KOPT-K1 (cell line): ENCODE results near the gene SLC6A7.
"Not testable (repeated sequence)": the region's sequence is repeated elsewhere in the genome, so short reads cannot be mapped to it uniquely, and the experiment has no call there.

Experiments used
- H3K27ac ChIP-seq: fragments of 200-600 bp; sonication (generic); 2 replicates; pipeline ENCODE4 v1.5.1; 2016; ENCODE audit warnings: antibody characterized with exemption, mild to moderate bottlenecking, low read depth, low read length; ENCODE audit not compliant: poor library complexity, severe bottlenecking
- H3K36me3 ChIP-seq: fragments of 200-600 bp; sonication (generic); 2 replicates; pipeline ENCODE4 v1.5.1; 2017; ENCODE audit warnings: antibody characterized with exemption, mild to moderate bottlenecking, low read length, moderate library complexity; ENCODE audit not compliant: insufficient read depth
- H3K9me3 ChIP-seq: fragments of 200-600 bp; sonication (generic); 2 replicates; pipeline ENCODE4 v1.5.1; 2017; ENCODE audit warnings: antibody characterized with exemption, low read length, mild to moderate bottlenecking; ENCODE audit not compliant: insufficient read depth, poor library complexity, severe bottlenecking

The SLC6A7 gene

DNA sequence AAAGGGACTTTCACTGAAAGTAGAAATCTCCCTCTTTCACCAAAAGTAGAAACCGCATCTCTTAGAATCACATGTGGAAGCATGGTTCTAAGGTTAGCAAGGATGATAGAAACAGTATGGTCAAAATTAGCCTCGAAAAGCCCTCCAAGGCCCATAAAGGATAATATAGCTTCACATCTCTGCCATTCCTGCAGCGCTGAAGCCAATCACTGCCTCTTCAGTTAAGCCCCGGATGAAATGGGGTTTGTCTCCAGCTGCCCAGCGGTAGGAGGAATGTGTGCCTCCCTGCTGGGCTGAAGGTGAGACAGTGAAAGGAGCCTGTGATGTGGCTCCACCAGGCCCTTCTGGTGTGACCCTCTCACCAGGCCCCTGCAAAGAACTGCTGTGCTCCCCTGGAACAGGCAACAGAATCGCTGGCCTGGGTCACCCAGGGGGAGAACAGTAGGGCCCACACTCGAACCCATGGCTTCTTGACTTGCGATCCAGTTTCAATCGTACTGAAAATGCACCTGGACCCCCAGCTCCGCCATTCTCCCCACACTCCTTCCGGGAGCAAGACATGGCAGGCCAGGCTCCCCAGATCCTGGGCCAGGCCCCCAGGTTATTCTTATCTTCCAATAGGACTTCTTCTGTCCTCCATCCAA lies 52.5 kb downstream of the SLC6A7 start:
- Histone ChIP-seq H3K36me3 (no peaks in the 10 kb centered on the region), H3K9me3 (no peaks in the 10 kb centered on the region), H3K27ac (no peak overlapping the region)

- H3K36me3 ChIP-seq: no peaks in the 10 kb centered on the region
- H3K27ac ChIP-seq: no peak overlapping the region
- no peaks in the 10 kb centered on the region for H3K9me3 ChIP-seq
Measured at GRCh38 chr5:150243590-150243989, 53.7 kb downstream of the SLC6A7 start.

DNA sequence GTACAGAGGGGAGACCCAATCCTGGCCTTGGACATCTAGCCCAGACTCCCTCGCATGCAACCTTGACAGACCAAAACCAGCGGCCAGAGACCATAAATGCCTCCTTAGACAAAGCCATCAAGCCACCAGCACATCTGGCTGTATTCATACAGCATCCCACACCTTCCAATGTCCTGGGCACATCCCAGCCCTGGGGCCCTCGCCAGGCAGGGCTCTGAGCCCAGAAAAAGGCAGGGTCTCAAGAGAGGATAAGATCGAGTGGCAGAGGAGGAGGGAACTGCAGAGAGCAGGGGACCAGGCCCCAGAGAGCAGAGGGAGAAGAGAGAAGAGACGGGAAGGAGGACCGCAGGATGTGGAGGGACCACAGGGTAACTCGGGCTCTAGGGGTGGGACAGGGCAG lies 54.3 kb downstream of the SLC6A7 start:
- Histone ChIP-seq H3K27ac (no peak overlapping the region), H3K36me3 (no peaks in the 10 kb centered on the region), H3K9me3 (no peaks in the 10 kb centered on the region)

DNA sequence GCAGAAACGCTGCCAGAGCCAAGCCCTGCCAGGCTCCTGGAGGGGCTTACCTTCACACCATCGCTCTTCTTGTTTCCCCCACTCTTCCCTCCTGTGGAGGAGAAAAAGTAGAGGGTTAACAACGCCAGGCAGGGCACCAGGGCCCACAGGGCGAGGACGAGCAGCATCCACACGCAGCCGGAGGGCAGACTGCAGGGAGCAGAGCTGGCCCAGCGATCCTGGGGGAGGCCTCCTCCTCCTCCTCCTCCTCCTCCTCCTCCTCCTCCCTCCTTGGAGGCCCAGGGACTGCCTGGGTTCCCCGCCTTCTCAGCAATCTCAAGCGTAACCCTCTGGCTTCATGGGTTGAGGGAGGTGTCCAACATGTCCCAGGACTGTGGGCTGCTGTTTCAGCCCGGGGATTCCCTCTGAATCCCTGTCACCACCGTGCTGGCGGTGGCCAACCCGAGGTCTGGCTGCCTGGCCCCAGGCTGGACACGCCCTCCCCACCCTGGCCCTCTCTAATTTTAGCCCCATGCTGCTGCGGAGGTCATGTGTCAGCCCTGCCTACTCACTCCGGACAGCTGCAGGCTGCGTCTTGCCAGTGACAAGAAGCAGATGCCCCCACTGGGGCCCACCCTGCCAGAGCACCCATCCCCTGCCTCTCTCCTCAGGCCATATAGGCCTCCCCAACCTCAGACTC lies 55.4 kb downstream of the SLC6A7 start:
- Histone ChIP-seq H3K9me3 (no peaks in the 10 kb centered on the region), H3K27ac (no peak overlapping the region), H3K36me3 (no peaks in the 10 kb centered on the region)

DNA sequence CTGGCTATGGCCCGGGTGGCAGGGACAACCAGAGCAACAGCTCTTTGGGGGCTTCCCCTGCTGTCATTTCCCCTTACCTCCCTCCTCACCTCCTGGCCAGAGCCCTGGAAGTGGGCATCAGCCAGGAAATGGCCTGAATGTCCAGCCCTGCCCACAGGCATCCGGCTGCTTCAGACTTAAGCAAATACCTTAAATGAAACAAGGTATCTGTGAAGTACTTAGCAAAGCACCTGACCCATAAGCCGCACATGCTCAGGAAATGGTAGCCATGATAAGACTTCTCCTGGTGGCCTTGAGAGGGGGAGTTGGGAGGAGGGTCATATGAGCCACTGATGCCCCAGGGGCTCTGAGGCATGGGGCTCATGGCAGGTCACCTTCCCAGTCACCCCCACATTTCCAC lies 55.9 kb downstream of the SLC6A7 start:
- no peaks in the 10 kb centered on the region for H3K9me3 ChIP-seq
- no peaks in the 10 kb centered on the region for H3K36me3 ChIP-seq
- no peak overlapping the region for H3K27ac ChIP-seq

DNA sequence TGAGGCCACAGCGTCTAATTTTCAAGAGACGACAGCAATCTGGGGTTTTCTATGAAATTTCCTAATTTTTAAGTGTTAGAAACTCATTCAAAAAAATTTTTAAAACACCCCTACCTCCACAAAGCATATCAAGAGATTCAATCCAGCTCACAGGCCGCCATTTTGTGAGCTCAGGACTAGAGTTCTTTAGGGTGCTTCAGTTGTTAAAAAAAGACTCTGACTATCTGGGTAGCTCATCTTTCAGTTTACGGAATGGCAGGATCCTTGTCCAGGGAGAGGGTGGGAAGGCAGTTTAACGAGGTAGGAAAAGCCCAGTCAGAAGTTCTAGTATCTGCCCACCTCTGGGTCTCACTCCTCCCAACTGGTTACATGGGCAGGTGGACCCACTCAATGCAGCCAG lies 56.6 kb downstream of the SLC6A7 start:
- no peaks in the 10 kb centered on the region for H3K9me3 ChIP-seq
- H3K27ac ChIP-seq: no peak overlapping the region
- no peaks in the 10 kb centered on the region for H3K36me3 ChIP-seq

GRCh38 chr5:150246835-150247234 lies 57.0 kb downstream of the SLC6A7 start:
- H3K27ac ChIP-seq: no peak overlapping the region
- H3K36me3 ChIP-seq: no peaks in the 10 kb centered on the region
- H3K9me3 ChIP-seq: no peaks in the 10 kb centered on the region

- H3K27ac ChIP-seq: no peak overlapping the region
- no peaks in the 10 kb centered on the region for H3K9me3 ChIP-seq
Measured at GRCh38 chr5:150247726-150248125, 57.9 kb downstream of the SLC6A7 start.

GRCh38 chr5:150248493-150248892 lies 58.6 kb downstream of the SLC6A7 start:
- H3K27ac ChIP-seq, H3K9me3 ChIP-seq, H3K36me3 ChIP-seq: not testable (repeated sequence)

More at GRCh38 chr5:150247726-150248125, 57.9 kb downstream of the SLC6A7 start:
- H3K36me3 ChIP-seq: no peaks in the 10 kb centered on the region

DNA sequence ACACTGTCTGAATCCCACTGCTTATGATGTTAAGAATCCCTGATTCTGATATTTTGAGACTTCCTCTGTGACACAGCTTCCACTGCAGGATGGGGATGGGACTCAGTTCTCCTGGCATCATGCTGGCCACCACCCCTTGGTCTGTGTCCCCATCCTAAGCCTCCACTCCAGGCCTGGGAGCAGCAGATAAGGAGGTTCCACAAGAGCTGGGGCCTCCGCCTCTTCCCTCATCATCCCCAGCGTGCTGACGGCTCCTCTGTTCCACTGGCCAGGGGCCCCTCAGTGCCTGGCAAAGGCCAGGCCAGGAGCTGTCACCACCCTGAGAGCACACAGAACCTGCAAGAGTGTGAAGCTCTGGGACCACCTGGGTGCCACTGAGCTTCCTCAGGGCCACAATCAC lies 59.1 kb downstream of the SLC6A7 start:
- H3K9me3 ChIP-seq: no peaks in the 10 kb centered on the region
- no peak overlapping the region for H3K27ac ChIP-seq
- H3K36me3 ChIP-seq: no peaks in the 10 kb centered on the region

- Histone ChIP-seq H3K9me3 (no peaks in the 10 kb centered on the region), H3K36me3 (no peaks in the 10 kb centered on the region), H3K27ac (no peak overlapping the region)
Measured at GRCh38 chr5:150249744-150250143, 59.9 kb downstream of the SLC6A7 start.

- H3K9me3 ChIP-seq: no peaks in the 10 kb centered on the region
- no peaks in the 10 kb centered on the region for H3K36me3 ChIP-seq
- no peak overlapping the region for H3K27ac ChIP-seq
Measured at GRCh38 chr5:150251504-150251903, 61.6 kb downstream of the SLC6A7 start.

DNA sequence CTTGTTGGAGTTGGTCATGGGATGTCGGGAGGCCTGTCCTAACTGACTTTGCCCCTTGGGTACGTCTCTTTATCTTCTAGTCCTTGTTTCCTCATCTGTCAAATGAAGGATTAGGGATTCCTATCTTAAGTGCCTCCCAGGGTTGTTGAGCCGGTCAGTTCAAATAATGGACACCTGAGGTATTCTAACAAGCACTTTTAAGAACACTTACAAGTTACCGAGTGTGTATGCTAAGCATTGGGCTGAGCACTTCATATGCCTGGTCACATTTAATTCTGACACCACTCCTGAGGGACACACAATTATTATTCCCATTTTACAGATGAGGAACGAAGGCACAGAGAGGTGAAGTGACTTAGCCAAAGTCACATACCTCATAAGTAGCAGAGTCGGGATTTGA lies 62.6 kb downstream of the SLC6A7 start:
- no peaks in the 10 kb centered on the region for H3K9me3 ChIP-seq
- no peak overlapping the region for H3K27ac ChIP-seq
- no peaks in the 10 kb centered on the region for H3K36me3 ChIP-seq

GRCh38 chr5:150253416-150254208 lies 63.8 kb downstream of the SLC6A7 start:
- H3K36me3 ChIP-seq: no peaks in the 10 kb centered on the region
- no peak overlapping the region for H3K27ac ChIP-seq
- no peaks in the 10 kb centered on the region for H3K9me3 ChIP-seq

DNA sequence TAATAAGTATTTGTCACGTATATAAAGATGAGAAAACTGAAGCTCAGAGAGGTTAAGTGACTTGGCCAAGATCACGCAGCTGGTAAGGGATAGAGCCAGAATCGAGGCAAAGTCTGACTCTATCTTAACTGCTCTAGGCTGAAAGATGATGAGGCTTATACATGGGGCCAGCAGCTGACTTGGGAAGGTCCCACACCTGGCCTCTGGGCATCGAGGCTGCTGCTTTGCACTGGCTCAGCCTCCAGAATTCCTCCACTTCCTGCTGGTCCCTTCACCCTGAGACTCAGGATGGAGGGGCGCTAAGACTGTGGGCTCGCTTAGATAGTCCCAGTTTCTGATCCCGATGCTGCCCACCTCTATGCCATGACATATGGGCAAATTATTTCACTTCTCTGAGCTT lies 64.5 kb downstream of the SLC6A7 start:
- Histone ChIP-seq H3K27ac (no peak overlapping the region), H3K36me3 (no peaks in the 10 kb centered on the region), H3K9me3 (no peaks in the 10 kb centered on the region)
